GM12801 (cell line): ENCODE data around the gene RSU1.

Experiments used
- TF ChIP-seq, protein P1 (sequence below): IDR thresholded peaks from one replicate; pipeline ENCODE4 v1.5.1; 2011; ENCODE audit warnings: control low read depth; ENCODE audit not compliant: insufficient read length; ENCODE audit errors: extremely low read depth

Gene RSU1

GRCh38 chr10:16632996-16633395, 184.2 kb downstream of the RSU1 start:
- TF ChIP-seq, protein P1, sequence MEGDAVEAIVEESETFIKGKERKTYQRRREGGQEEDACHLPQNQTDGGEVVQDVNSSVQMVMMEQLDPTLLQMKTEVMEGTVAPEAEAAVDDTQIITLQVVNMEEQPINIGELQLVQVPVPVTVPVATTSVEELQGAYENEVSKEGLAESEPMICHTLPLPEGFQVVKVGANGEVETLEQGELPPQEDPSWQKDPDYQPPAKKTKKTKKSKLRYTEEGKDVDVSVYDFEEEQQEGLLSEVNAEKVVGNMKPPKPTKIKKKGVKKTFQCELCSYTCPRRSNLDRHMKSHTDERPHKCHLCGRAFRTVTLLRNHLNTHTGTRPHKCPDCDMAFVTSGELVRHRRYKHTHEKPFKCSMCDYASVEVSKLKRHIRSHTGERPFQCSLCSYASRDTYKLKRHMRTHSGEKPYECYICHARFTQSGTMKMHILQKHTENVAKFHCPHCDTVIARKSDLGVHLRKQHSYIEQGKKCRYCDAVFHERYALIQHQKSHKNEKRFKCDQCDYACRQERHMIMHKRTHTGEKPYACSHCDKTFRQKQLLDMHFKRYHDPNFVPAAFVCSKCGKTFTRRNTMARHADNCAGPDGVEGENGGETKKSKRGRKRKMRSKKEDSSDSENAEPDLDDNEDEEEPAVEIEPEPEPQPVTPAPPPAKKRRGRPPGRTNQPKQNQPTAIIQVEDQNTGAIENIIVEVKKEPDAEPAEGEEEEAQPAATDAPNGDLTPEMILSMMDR = no peak

DNA sequence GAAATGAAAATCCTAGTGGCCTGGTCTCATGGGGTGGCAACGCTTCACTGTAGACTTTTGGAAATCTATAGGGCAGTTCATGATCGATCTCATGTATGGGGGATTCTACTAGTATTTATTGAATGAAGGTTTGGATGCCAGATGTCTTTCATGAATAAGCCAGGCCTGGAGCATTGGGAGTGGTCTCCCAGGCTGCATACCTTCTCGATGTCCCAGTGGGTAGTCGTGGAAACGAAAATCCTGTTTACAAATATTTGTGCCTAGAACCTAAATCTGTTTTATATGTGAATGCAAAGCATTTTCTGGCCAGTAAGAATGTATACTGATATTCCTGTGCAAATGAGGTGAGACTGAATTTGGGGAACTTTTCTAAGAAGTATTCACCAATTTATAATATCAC, 190.5 kb downstream of the RSU1 start:
- TF ChIP-seq, protein P1 = no peak

GRCh38 chr10:16612981-16613355, 204.3 kb downstream of the RSU1 start:
- TF ChIP-seq, protein P1 = no peak

DNA sequence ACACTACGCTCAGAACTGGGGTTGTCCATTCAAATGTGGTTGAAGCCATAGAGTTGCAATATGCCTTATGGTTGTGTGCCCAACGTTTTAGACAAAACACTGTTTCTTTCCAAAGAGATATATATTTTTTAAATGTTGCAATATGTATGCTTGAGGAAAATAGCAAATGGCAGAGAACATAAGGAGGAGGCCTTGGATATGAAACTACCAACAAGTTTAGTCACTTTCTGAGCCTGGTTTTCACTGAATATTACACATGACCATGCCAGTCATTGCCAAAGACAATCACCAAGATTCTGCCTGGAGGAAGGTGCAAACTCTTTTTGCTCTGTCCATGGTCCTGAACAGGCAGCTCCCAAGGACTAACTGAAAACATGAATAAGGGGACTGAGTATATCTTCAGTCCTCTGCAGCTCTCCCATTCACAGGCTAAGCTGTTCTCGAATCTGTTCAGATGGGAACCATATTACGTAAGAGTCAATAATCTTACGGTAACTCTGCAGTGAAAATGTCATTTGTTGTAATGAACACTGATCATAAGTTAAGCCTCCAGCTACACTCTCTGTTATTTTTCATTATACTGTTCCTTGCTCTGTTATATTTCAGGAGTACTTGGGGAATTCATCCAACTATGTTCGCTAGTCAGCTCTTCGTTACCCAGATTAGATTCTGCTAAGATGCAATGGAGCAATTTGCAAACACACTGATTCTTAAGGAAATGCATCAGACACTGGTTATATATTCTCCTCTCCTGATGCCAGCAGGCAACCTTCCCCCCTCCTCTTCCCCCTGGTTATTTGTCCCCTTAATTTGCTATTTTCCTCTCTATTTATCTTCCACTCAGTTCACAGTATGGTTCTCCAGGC, 204.9 kb downstream of the RSU1 start:
- TF ChIP-seq, protein P1 = no peak

DNA sequence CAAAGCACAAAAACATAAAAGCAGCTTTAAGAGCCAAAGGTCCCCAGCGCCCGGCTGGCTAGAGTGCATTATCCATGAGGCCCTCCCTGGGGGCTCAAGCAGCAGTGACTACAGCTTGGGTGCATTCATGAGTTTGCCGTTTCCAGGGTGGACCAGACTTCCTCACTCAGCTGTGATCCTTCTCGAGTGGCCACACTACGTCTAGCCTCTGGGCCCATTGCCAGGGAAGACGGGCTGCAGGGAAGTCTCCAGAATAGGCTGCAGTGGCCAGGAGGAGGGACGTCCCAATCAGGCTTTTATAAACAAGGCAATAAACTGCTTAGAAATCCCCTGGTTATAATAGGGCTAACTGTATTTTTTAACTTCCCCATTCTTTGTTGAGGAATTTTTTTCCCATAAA, 206.2 kb downstream of the RSU1 start:
- TF ChIP-seq, protein P1 = no peak

DNA sequence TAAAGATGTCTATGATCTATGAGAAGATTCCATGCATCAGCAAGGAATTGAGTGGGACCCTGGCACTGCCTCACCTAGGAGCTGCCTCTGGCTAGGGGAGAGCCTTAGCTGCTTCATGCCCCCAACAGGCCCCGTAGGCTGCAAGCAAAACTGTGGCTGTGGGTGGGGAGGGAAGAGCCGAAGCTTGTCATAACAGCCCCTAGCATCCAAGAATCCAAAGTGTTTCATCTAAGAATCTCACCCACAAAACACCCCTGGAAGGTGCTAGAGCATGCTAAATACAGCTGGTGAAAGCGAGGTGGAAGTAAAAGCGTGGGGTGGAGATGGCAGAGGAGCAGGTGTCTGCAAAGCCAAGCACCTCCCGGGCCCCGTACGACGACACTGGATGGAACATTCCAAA, 208.0 kb downstream of the RSU1 start:
- TF ChIP-seq, protein P1 = no peak

DNA sequence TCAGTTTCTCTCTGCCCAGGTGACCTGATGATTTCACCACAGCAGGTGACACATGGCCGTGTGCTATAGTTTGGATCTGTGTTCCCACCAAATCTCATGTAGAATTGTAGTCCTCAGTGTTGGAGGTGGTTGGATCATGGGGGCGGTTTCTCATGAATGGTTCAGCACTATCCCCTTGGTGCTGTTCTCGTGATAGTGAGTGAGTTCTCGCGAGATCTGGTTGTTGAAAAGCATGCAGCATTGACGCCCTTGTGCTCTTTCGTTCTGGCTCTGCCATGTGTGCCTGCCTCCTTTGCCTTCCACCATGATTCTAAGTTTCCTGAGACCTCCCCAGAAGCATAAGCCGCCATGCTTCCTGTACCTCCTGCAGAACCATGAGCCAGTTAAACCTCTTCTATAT, 210.3 kb downstream of the RSU1 start:
- TF ChIP-seq, protein P1 = no peak
